Ishikawa (cell line): ENCODE measurements around the gene NEAT1.

Experiments
- CEBPB ChIP-seq: IDR thresholded peaks from 2 replicates; pipeline ENCODE4 v1.6.1; 2012
- CREB1 ChIP-seq: IDR thresholded peaks from 2 replicates; pipeline ENCODE4 v1.6.1; 2012; ENCODE audit warnings: low read depth
- EGR1 ChIP-seq: IDR thresholded peaks from 2 replicates; pipeline ENCODE4 v1.6.1; 2012
- EP300 ChIP-seq: IDR thresholded peaks from 2 replicates; pipeline ENCODE4 v1.6.1; 2012; ENCODE audit warnings: borderline replicate concordance
- FOXM1 ChIP-seq: IDR thresholded peaks from 2 replicates; pipeline ENCODE4 v1.6.1; 2012; ENCODE audit warnings: low read depth, borderline replicate concordance
- NFIC ChIP-seq: IDR thresholded peaks from 2 replicates; pipeline ENCODE4 v1.6.1; 2012
- RAD21 ChIP-seq: IDR thresholded peaks from 2 replicates; pipeline ENCODE4 v1.6.1; 2012; ENCODE audit warnings: low read depth
- REST ChIP-seq: IDR thresholded peaks from 2 replicates; pipeline ENCODE4 v1.6.1; 2012; ENCODE audit warnings: low read depth, mild to moderate bottlenecking
- TAF1 ChIP-seq: IDR thresholded peaks from 2 replicates; pipeline ENCODE4 v1.6.1; 2012; ENCODE audit warnings: low read depth, mild to moderate bottlenecking
- TCF12 ChIP-seq: IDR thresholded peaks from 2 replicates; pipeline ENCODE4 v1.6.1; 2012; ENCODE audit warnings: low read depth
- TEAD4 ChIP-seq: IDR thresholded peaks from 2 replicates; pipeline ENCODE4 v1.6.1; 2012
- YY1 ChIP-seq: IDR thresholded peaks from 2 replicates; pipeline ENCODE4 v1.6.1; 2012; ENCODE audit warnings: low read depth
- ZBTB7A ChIP-seq: IDR thresholded peaks from 2 replicates; pipeline ENCODE4 v1.6.1; 2012; ENCODE audit warnings: low read depth
- TF ChIP-seq, protein P1 (sequence below): IDR thresholded peaks from 2 replicates; pipeline ENCODE4 v1.6.1; 2012
- TF ChIP-seq, protein P2 (sequence below): IDR thresholded peaks from 2 replicates; pipeline ENCODE4 v1.6.1; 2012

The NEAT1 gene

GRCh38 chr11:65411681-65412070, 10.9 kb upstream of the NEAT1 start:
- TF ChIP-seq ZBTB7A (no peak), CREB1 (no peak), EGR1 (no peak), RAD21 (no peak), TAF1 (no peak), TCF12 (no peak), YY1 (no peak), REST (no peak), CEBPB (no peak), NFIC (no peak), TEAD4 (no peak), EP300 (no peak), FOXM1 (no peak)
- TF ChIP-seq, protein P1, sequence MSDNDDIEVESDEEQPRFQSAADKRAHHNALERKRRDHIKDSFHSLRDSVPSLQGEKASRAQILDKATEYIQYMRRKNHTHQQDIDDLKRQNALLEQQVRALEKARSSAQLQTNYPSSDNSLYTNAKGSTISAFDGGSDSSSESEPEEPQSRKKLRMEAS: no peak
- TF ChIP-seq, protein P2, sequence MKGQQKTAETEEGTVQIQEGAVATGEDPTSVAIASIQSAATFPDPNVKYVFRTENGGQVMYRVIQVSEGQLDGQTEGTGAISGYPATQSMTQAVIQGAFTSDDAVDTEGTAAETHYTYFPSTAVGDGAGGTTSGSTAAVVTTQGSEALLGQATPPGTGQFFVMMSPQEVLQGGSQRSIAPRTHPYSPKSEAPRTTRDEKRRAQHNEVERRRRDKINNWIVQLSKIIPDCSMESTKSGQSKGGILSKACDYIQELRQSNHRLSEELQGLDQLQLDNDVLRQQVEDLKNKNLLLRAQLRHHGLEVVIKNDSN: no peak

DNA sequence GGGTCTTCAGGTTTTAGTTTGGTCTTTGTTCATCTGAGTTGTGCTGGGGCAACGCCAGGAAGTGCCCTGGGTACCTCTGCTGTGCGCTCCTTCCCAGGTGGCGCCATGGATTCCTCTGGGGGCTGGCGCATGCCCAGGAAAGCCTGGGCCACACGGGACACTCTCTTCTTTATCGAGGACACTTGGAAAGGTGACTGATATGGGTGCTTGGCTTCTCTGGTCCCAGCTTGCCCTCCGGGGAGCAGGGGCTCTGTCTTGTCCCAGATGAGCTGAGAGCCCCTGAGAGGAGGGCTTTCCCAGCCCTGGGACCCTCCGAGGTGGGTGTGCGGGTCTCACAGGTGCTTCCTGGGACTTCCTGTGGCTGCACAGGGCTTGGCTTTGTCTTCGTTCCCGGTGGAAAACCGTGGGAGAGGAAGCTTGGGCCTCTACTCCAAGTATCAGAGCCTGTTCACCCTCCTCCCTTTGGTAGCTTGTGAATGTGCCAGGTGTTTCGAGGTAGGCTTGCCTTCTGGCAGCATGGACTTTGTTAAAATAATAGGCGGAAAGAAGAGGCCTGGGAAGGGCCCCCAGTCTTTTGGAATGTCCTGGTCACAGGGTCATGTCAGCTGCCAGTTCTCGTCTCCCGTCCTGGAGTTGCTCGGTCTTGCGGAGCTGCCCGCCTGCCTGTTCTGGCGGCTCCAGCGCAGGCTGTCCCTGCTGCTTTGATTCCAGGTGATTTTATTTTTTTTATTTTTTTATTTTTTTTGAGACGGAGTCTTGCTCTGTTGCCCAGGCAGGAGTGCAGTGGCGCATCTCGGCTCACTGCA, 10.1 kb upstream of the NEAT1 start:
- no peak for TF ChIP-seq TCF12
- TF ChIP-seq, protein P2: no peak
- no peak for TF ChIP-seq NFIC
- TF ChIP-seq EGR1: no peak
- no peak for TF ChIP-seq REST
- TF ChIP-seq CEBPB: no peak
- TF ChIP-seq CREB1: no peak
- TF ChIP-seq ZBTB7A: no peak
- no peak for TF ChIP-seq TAF1
- TF ChIP-seq EP300: no peak
- TF ChIP-seq FOXM1: no peak
- no peak for TF ChIP-seq TEAD4
- TF ChIP-seq YY1: no peak
- TF ChIP-seq, protein P1: no peak
- no peak for TF ChIP-seq RAD21

GRCh38 chr11:65414776-65415498, 7.7 kb upstream of the NEAT1 start:
- no peak for TF ChIP-seq TAF1
- TF ChIP-seq CREB1: no peak
- TF ChIP-seq TCF12: no peak
- no peak for TF ChIP-seq RAD21
- TF ChIP-seq TEAD4: no peak
- TF ChIP-seq, protein P1: no peak

DNA sequence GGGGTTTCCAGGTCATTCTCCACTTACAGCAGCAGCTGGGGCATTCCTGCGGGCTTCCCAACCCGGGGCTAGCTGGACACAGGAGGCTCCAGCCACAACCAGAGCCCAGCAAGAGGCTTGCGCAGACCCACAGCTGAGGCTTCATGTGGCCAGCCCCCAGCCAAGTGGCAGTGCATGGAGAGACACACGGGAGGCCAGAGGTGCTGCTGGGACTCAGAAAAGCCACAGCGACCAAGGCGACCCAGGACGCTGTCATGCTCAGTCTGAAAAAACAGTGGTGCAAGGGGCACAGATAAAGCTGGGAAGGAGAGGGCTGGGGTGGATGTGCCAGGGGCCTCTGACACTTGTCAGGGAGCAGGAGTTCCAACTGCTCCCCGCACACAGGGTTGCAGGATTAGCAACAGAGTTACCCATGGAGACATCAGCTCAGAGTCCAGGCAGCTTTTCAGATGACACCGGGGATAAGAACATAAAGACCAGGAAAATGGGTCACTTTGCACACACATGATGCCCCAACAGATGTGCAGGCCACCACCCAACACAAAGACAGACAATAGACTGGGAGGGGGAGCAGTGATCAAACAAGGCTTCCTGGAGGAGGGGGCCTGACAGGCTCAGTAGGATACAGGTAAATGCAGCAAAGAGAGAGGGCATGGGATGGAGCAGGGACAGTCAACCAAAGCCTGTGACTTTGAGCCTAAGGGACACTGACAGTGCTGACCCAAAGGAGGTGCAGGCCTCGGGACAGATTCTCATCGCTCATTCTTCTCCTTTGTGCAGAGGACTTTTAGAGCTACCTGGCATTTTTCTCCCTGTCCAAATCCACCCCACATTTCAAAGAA, 6.9 kb upstream of the NEAT1 start:
- no peak for TF ChIP-seq TCF12
- TF ChIP-seq REST: no peak
- no peak for TF ChIP-seq CEBPB
- TF ChIP-seq EGR1: no peak
- TF ChIP-seq ZBTB7A: no peak
- TF ChIP-seq CREB1: no peak
- no peak for TF ChIP-seq NFIC
- no peak for TF ChIP-seq FOXM1
- TF ChIP-seq, protein P2: no peak
- TF ChIP-seq YY1: no peak
- TF ChIP-seq RAD21: no peak
- TF ChIP-seq TAF1: no peak
- TF ChIP-seq EP300: no peak
- TF ChIP-seq TEAD4: no peak
- TF ChIP-seq, protein P1: no peak
